Fibroblast of skin of scalp (primary cell): ENCODE data around the gene TRIM8.
"Not testable (repeated sequence)": the region's sequence is repeated elsewhere in the genome, so short reads cannot be mapped to it uniquely, and the experiment has no call there.

Experiments
- DNase-seq: peaks from one replicate; pipeline ENCODE4 v3.0.0-alpha.2; 2013

Gene TRIM8

DNA sequence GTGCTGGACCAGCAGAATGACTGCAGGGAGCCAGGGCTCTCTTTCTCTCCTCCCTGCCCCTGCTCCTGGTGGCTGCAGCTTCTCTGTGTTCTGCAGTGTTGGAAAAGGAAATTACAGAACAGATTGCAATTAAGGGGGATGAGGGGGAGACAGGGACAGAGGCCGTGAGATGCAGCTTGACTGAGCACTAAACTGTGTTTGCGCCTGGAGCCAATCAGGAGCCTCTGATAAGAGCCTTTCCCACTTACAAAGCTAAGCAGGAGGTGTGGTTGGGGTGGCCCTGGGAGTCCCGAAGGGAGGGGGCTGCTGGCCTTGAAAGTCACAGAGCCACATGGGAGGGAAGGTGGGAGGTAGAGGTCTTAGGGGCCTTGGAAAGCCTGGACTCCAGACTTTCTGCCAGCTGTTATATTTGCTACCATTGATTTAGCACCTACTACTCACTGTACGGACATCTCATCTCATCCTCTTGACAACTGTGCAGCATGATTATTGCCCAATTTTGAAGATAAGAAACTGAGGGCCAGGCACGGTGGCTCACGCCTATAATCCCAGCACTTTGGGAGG, 26.7 kb downstream of the TRIM8 start:
- no peak for DNase-seq

DNA sequence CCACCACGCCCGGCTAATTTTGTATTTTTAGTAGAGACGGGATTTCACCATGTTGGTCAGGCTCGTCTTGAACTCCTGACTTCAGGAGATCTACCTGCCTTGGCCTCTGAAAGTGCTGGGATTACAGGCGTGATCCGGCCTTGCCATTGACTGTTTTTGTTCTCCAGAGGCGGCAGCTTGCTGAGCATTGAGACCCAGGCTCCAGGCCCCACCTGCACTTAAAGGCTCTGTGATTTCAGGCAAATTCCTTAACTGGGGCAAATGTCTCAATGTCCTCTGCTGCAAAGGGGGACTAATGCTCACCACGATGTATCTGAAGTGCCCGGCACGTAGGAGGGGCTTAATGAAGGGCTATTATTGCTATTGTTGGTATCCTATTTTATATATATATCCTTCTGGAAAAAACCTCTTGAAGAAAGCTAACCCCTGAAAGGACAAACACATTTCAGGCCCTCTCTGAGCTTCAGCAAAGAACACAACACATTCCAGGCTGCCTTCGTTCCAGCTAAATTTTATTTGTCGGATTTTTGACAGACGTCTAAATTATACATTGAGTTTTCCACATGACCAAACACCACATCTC, 29.0 kb downstream of the TRIM8 start:
- no peak for DNase-seq

DNA sequence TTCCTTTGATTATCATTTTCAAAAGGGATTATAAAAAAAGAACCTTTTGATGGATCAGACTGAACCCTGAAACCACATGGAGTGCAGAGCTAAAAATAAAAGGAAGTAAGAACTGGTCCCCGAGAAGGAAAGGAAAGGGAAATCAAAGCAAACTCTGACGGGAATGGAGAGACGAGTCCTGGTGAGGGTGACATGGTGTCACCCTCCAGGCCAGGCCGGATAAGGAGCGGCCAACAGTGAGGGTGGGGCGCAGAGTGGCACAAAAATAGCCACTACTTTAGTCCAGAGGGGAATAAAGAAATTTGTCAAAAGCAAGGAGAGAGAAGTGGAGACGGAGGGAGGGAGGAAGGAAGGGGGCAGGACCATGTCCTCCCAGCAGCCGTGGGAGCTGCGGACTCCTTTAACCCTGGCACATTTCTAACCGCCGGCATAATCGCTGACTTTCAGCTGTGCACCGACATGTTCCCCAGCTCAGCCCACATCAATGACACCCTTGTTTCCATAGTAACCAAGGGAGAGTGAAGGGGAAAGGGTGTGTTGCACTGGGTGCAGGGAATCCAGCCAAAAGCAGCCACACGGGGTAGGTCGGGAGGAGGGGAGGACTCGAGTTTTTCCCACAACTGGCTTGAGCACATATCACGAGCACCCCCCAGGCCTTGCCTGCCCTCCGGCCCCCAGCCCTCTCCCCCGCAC, 29.7 kb downstream of the TRIM8 start:
- DNase-seq: peak; percentile 77

DNA sequence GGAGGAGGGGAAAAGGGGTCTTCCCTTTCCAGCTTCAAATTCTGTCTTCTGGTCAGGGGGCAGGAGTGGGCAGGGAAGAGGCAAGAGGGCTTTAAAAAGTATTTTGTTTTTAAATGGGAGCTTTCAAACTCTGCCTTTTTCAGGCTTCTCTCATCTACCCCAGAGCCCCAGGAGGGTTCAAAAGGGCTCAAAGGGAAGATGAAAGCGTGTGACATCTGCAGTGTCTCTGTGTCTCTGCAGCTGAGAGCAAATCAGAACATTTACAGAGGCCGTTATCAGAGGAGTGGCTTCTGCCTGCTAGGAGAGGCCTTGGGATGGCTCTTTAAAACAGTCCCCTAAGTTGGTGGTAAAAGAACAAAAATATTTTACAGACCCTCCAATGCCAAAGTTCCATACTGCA, 30.3 kb downstream of the TRIM8 start:
- no peak for DNase-seq

DNA sequence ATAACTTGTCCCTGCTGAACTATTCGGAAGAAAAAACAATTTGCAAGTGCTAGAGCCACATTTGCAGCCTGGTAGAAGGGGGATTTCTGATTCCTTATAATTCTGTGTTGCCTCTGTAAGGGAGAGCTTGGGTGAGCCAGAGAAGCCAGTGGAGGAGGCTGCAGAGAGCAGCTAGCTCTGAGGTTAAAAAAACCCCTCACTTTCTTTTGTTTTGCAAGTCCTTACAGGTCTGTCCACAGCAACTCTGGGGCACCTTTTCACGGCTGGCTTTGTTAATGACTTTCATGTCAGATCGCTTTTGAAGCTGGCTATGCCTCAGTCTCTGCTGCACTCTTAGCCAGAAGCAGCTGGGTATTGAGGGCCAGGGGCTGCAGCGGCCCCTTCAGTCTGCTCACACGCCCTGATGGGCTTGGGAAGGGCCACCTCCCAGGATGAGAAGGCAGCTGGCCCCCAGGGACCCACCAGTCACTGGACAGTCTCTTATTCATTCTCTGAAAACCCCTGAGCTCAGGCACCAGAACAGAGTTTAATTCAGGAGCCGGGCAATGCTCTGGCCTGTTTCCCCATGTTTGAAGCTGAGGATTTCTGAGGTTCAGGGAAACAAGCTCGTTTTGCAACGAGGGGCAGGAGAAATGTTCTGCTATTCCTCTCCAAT, 30.9 kb downstream of the TRIM8 start:
- DNase-seq: no peak

DNA sequence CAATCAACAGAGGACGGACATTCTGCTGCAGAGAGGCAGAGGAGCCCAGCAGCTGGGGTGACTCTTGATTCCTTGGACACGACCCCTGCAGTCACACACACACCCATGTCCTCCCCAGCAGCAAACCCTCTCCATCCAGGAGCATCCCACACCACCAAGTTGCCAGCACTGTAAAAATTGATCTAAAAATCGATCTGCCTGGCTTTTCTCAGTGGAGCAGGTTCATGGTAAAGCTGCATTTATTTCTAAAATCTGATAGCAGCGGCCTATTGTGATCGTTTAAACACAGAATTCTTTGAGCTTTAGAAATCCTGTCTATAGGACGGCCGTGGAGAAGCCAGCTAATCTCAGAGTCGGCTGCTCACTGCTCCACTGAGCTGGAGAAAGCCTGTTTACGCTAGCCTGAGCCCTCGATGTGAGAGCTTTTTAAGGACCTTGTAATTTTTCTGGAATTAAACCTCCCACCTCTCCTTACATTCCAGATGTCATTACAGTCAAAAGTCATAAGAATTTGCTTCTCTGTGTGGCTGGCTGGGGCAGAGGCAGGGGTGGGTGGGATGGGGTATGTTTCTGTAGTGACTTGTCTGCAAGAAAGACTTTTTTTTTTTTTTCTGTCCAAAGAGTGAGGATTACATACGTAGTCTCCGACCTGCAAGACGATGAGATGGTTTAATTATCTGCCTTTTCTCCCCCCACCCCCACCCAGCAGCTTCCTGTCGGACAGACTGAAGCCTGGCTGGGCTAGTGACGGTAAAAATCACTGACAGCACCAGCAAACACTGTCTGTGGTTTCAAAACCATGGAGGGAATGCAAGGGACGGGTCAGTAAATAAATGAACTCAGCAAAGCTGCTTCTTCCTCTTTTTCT, 31.6 kb downstream of the TRIM8 start:
- peak; percentile 97 for DNase-seq

DNA sequence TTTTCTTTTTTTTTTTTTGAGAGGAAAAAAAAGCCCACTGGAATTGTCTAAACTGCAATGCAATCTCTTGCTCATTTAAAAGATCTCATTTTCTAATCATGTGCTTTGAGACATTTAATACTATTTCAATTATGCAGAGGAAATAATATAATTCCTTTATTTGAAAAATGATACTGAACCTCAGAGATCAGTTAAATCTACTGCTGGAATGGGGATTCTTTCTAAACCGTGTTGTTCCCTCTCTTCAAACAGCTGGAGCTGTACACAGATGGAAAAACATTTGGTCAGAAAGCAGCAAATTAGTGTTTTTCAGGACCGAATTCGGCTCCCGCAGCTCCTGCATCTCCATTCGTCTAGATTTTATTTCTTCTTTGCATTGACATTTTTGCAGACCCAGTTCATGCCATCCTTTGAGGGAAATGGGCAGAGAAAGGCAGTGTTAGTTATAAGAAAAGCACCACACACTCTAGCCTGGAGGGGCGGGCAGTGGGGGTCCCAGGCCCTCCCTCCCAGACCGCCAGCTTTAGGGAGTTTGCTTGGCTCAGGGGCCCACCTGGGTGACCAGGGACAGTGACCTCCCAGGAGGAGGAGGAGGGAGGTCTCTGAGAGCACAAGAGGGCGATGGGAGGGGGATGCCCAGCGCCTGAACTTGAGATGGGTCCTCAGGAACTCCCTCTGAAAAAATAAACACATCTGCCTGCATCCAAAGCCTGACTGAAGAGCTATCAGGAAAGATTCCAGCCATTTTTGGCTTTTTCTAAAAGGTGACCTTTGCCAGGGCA, 32.4 kb downstream of the TRIM8 start:
- no peak for DNase-seq

DNA sequence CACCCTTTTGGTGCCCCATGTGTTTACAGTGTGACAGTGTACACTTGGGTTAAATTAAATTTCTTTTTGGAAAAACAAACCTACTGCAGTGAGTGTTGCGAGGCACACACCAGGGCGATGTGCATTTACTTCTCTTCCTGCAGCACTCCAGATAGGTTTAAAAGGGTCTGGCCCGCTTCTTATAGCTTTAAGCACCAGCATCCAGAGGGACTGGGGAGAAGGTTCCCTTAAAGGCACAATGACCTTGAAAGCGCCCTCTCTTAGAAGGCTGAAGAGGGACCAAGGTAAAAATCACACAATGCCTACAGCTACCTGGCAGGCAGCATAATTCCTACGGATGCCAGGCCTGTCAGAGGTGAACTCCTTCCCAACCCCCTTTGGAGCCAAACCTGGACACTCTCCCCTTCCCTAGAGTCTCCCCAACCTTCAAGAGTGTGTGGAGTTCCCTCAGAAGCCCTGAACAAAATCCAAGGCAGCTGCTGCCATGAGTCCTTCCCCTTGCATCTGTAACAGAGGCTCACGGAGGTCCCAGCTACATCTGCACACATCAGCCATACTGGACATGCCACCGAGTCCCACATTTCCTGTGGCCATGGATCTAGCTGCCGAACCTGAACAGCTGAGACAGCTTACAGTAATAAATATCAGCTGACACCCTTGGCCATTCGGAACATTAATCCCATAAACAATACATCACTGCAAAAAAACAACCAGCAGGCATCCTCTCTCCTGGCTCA, 33.2 kb downstream of the TRIM8 start:
- DNase-seq: no peak

DNA sequence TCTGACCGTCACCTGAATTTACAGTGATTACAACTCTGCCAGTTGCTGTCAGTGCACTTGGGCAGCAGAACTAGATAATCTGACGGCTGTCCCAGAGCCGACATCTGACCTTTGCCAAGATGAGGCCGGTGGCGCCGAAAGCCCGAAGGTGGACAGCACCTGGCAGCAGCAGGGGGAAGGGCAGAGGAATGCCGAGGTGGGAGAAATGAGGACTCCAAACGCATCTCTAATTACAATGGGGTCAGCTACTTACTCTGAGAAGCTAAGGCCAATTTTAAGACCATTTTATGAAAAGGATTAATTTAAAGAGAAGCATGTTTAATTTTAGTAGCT, 33.8 kb downstream of the TRIM8 start:
- DNase-seq: no peak

DNA sequence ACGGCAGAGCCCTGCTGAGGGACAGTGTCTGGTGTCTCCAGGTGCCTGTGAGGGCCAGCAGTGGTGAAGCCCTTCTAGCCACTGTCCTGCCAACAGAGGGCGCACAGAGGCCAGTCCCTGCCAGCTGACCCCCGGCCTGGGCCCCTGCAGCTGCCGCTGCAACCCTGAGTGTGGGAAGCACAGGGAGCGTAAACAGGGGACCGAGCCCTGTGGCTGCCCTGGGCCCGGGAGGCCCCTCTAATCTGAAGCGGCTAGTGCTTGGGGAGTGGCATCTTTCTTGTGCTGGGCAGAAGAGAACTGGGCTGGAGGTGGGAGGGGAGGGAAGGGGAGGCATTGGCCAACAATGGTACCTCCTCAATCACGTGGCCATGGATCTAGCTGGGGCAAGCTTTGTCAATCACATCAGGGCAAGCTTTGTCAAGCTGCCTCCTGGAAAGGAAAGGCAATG, 34.6 kb downstream of the TRIM8 start:
- peak; percentile 53 for DNase-seq

DNA sequence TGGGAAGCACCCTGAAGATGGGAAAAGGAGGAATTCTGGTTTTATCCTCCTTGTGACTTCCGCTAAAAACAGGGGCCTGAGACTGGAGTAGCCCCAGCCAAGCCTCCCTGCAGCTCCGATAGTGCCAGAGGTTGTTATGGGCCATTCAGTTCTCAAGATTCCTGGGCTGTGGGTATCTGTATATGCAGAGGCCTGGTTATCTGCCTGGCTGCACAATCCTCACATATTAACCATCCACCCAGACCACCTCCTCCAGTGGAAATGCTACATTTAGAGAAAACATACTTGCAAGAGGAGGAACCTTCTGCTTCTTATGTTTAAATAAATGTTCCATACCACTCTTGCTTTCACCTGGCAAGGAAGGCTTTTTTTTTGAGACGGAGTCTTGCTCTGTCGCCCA, 35.3 kb downstream of the TRIM8 start:
- DNase-seq: no peak

DNA sequence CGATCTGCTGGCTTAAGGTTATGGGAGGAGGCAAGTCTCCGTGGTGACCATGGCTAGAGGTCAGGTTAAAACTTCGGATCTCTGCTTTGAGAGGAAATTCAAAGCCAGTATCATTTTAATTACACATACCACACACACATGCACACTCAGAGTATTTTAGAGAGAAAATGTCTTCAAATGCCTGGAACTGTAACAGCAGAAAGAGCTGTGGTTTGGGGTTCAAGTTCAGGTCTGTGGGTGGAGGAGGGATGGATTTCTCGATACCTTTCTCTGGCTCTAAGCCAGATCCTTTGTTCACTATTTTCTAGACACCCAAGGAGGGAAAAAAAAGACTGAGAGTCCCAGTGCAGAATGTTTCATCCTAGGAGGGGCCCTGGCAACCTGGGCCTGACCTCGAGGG, 37.4 kb downstream of the TRIM8 start:
- DNase-seq: no peak

DNA sequence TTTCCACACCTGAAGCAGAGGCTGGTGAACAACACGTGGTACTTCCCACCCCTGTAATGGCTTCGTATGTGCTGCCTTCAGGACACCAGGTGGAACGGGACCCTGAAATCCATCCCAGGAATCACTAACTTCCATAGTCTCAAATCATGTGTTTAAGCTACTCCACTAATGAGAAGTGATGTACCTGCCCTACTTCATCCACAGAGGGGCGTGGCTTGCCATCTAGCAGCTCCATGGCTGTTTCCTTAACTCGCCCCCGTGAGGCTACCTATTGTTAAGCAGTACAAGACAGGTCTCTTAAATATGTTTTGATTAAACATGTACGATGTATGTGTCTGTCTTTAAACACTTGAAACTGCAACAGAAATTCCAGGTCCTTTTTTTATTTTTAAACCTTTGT, 38.1 kb downstream of the TRIM8 start:
- no peak for DNase-seq

DNA sequence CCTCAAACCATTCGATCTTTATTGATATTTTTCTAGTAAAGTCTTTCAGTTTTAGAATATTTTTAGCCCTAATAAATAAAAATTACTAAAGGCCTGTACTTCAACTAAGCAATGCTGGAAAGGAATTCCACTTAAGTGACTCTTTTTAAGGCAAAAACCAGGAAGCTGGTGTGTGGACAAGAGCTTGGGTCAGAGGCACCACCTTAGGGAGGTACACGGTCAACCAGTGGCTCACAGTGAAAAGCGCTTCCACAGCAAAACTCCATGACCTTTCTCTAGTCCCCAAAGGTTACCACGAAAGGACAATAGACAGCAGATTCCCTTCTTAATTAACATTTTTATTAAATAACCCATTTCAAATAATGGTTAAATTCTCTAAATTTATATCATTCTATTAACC, 38.7 kb downstream of the TRIM8 start:
- no peak for DNase-seq

DNA sequence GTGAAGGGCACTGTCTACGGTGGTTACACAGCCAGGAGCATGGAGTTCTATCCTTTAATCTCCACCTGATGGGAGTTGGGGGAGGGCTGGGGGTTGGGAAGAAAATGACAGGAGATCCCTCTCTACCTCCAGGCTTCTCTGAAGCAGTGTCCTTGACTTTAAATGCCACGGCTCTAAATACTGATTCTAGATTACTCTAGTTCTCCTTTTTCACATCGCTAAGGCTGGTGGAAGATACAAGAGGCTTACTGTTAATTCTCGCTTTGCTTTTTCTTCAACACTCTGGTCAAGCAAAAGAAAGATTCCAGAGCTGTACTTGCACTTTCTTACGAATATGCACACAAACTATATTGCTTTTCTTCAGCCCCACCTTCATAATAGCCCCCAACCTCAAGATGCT, 39.5 kb downstream of the TRIM8 start:
- no peak for DNase-seq

DNA sequence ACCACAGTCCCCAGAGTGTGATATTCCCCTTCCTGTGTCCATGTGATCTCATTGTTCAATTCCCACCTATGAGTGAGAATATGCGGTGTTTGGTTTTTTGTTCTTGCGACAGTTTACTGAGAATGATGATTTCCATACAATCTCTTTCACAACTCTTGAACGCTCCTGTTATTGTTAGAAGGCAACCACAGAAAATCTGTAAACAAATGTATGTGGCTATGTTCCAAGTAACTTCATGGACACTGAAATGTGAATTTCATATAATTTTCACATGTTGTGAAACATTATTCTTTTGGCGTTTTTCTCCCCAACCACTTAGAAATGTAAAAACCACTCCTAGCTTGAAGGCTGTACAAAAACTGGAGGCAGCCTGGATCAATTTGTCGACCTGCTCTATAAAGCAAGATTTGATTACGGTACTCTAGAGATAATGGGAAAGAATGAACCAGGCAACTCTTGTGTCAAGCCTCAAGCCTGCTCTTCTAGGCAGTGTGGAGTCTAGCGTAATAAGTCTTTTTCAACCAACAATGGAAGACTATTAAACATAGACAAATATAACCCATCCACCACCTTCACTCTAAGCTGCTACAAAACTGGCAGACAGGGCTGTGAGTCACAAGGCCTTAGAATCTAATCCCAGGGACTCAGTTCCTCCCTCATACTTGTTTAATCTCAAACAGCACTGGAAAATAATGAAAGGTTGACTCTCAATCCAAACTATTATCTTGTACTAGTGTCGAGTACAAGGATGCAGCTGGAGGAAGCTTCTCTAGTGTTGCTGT, 47.2 kb downstream of the TRIM8 start:
- DNase-seq: no peak

DNA sequence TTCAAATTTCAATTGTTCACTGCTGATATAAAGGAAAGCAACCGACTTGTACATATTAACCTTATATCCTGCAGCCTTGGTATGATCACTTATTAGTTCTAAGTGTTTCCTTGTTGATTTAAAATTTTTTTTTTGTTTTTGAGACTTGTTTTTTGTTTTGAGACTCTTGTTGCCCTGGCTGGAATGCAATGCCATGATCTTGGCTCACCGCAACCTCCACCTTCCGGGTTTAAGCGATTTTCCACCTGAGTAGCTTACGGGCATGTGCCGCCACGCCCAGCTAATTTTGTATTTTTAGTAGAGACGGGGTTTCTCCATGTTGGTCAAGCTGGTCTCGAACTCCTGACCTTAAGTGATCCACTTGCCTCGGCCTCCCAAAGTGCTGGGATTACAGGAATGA, 51.1 kb downstream of the TRIM8 start:
- DNase-seq: not testable (repeated sequence)

DNA sequence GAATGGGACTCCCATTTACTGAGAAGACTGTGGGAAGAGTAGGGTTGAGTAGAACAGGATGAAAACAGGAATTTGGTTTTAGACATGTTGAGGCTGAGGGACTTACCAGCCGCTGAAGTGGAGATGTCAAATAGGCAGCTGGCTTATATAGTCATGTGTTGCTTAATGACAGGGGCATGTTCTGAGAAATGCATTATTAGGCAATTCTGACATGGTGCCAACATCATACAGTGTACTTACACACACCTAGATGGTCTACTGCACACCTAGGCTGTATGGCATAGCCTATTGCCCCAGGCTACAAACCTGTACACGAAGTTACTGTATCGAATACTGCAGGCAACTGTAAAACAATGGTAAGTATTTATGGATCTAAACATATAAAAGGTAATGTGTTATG, 52.5 kb downstream of the TRIM8 start:
- DNase-seq: no peak

DNA sequence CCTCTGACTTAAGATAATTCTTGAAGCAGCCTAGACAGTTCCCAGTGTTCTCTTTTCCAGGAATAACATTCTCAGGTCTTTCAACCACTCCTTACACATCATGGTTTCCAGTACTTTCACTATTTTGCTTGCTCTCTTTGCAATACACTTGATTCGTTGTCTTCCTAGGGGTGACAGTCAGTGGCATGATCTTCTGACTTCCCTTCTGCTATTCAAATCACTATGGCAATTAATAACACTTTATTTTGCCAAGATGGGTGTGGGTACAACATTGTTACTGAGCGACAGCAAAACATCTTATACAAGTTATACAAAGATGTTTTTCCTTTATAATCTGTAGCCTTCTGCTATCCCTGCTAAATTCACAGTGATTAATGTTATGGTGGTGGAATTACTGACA, 54.6 kb downstream of the TRIM8 start:
- no peak for DNase-seq

DNA sequence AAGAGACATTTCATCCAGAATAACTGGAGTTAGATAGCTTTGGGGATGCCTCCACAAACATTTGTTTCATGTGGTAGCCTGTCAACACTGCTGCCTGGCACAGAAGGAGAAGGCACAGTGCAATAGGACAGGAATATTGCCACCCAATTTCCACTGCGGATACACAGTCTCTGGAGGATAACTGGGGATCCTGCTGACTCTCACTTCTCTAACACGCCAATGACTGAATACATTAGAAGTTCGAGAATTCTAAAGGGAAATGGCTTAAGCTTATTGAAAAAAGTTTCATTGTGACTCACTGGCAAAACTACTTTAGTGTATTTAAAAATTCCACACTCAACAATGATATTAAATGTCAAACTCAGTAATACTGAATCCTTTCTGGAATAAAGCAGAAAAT, 57.0 kb downstream of the TRIM8 start:
- peak; percentile 52 for DNase-seq

DNA sequence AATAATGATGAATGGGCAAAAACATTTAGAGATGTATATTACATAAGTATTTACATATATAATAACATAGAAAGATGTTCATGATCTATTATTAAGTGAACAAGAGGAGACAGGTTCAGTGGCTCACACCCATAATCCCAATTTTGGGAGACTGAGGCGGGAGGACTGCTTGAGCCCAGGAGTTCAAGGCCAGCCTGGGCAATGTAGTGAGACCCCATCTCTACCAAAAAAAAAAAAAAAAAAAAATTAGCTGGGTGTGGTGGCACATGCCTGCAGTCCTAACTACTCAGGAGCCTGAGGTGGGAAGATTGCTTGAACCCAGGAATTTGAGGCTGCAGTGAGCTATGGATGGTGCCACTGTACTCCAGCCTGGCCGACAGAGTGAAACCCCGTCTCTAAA, 57.5 kb downstream of the TRIM8 start:
- no peak for DNase-seq
